ENCODE results near the gene CC2D2A. TPM values are rescaled to one million over a fixed set of nuclear protein-coding genes. Genes with fewer than 3 reads are reported as not detected.

Gene CC2D2A
- total and polyA plus RNA-seq, 2 of the 13 experiments (the other 11 are each of a cell fraction or from before 2014, with no cell fraction given) = 4.2 to 7.2 TPM

GRCh38 chr4:15479089-15479912 lies 9.6 kb downstream of the CC2D2A start (continued):
- TF ChIP-seq THYN1 (CRISPR knock-in tag; IDR thresholded peaks at IDR 0.05; ENCODE audit: borderline replicate concordance, low read depth) = no peak
- TF ChIP-seq ZBTB7A (CRISPR knock-in tag; IDR thresholded peaks at IDR 0.05) = 0 out of 2 replicates have a peak, but pooled peaks have one; percentile 39
- no peak for TF ChIP-seq ZNF790 (CRISPR knock-in tag; IDR thresholded peaks at IDR 0.05; ENCODE audit: borderline replicate concordance)
- no peak for TF ChIP-seq MTA1 (CRISPR knock-in tag; IDR thresholded peaks at IDR 0.05; ENCODE audit: borderline replicate concordance)
- TF ChIP-seq, protein P1, sequence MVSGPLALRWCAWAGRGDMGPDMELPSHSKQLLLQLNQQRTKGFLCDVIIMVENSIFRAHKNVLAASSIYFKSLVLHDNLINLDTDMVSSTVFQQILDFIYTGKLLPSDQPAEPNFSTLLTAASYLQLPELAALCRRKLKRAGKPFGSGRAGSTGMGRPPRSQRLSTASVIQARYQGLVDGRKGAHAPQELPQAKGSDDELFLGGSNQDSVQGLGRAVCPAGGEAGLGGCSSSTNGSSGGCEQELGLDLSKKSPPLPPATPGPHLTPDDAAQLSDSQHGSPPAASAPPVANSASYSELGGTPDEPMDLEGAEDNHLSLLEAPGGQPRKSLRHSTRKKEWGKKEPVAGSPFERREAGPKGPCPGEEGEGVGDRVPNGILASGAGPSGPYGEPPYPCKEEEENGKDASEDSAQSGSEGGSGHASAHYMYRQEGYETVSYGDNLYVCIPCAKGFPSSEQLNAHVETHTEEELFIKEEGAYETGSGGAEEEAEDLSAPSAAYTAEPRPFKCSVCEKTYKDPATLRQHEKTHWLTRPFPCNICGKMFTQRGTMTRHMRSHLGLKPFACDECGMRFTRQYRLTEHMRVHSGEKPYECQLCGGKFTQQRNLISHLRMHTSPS (CRISPR knock-in tag; IDR thresholded peaks at IDR 0.05; ENCODE audit: low read depth) = no peak
- TF ChIP-seq EZH2 (conservative IDR thresholded peaks at IDR 0.05; ENCODE audit: low read depth, low read length) = no peak
- TF ChIP-seq, protein P2, sequence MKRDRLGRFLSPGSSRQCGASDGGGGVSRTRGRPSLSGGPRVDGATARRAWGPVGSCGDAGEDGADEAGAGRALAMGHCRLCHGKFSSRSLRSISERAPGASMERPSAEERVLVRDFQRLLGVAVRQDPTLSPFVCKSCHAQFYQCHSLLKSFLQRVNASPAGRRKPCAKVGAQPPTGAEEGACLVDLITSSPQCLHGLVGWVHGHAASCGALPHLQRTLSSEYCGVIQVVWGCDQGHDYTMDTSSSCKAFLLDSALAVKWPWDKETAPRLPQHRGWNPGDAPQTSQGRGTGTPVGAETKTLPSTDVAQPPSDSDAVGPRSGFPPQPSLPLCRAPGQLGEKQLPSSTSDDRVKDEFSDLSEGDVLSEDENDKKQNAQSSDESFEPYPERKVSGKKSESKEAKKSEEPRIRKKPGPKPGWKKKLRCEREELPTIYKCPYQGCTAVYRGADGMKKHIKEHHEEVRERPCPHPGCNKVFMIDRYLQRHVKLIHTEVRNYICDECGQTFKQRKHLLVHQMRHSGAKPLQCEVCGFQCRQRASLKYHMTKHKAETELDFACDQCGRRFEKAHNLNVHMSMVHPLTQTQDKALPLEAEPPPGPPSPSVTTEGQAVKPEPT (CRISPR knock-in tag; IDR thresholded peaks at IDR 0.05; ENCODE audit: low read depth) = no peak
- no peak for TF ChIP-seq ZNF207 (IDR thresholded peaks at IDR 0.05; ENCODE audit: borderline replicate concordance)
- TF ChIP-seq ZFY (CRISPR knock-in tag; IDR thresholded peaks at IDR 0.05) = no peak
- peak; percentile 39; the same call in 1 of the 2 replicates for TF ChIP-seq ZNF768 (CRISPR knock-in tag; IDR thresholded peaks at IDR 0.05)
- no peak for TF ChIP-seq SIN3A (IDR thresholded peaks at IDR 0.05; ENCODE audit: borderline replicate concordance, low read depth, low read length)
- TF ChIP-seq, protein P3, sequence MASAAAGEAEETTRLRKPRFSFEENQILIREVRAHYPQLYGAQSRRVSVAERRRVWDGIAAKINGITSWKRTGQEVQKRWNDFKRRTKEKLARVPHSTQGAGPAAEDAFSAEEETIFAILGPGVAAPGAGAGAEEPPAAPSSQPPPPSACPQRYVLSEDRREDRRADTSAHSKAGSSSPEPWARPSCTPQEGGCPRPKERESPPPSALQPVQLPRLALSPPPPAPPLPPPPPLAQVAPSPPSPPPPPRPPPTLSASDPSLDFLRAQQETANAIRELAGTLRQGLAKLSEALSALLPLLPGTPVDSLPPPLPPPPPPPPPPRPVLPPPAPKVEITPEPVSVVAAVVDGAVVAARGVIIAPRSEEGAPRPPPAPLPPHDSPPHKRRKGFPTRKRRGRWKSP (CRISPR knock-in tag; IDR thresholded peaks at IDR 0.05) = no peak
- TF ChIP-seq, protein P4, sequence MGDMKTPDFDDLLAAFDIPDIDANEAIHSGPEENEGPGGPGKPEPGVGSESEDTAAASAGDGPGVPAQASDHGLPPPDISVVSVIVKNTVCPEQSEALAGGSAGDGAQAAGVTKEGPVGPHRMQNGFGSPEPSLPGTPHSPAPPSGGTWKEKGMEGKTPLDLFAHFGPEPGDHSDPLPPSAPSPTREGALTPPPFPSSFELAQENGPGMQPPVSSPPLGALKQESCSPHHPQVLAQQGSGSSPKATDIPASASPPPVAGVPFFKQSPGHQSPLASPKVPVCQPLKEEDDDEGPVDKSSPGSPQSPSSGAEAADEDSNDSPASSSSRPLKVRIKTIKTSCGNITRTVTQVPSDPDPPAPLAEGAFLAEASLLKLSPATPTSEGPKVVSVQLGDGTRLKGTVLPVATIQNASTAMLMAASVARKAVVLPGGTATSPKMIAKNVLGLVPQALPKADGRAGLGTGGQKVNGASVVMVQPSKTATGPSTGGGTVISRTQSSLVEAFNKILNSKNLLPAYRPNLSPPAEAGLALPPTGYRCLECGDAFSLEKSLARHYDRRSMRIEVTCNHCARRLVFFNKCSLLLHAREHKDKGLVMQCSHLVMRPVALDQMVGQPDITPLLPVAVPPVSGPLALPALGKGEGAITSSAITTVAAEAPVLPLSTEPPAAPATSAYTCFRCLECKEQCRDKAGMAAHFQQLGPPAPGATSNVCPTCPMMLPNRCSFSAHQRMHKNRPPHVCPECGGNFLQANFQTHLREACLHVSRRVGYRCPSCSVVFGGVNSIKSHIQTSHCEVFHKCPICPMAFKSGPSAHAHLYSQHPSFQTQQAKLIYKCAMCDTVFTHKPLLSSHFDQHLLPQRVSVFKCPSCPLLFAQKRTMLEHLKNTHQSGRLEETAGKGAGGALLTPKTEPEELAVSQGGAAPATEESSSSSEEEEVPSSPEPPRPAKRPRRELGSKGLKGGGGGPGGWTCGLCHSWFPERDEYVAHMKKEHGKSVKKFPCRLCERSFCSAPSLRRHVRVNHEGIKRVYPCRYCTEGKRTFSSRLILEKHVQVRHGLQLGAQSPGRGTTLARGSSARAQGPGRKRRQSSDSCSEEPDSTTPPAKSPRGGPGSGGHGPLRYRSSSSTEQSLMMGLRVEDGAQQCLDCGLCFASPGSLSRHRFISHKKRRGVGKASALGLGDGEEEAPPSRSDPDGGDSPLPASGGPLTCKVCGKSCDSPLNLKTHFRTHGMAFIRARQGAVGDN (CRISPR knock-in tag; IDR thresholded peaks at IDR 0.05) = peak; percentile 85
- TF ChIP-seq CEBPB (IDR thresholded peaks at IDR 0.05; ENCODE audit: borderline replicate concordance, low read depth, low read length) = no peak
- no peak for TF ChIP-seq ZBTB26 (CRISPR knock-in tag; IDR thresholded peaks at IDR 0.05; ENCODE audit: borderline replicate concordance)
- TF ChIP-seq SP140L (CRISPR knock-in tag; IDR thresholded peaks at IDR 0.05; ENCODE audit: borderline replicate concordance) = 0 out of 2 replicates have a peak, but pooled peaks have one; percentile 46
- TF ChIP-seq SNAI1 (CRISPR knock-in tag; IDR thresholded peaks at IDR 0.05; ENCODE audit: borderline replicate concordance) = no peak
- TF ChIP-seq CEBPG (CRISPR knock-in tag; IDR thresholded peaks at IDR 0.05) = no peak
- TF ChIP-seq TBX2 (CRISPR knock-in tag; IDR thresholded peaks at IDR 0.05; ENCODE audit: borderline replicate concordance) = no peak
